ACHN (cell line): ENCODE results near the gene DNAJA3.

Source experiments
- DNase-seq: peaks from one replicate; pipeline ENCODE4 v3.0.0-alpha.2; 2015
- in situ Hi-C: cut with HindIII; loops from 2 replicates; pipeline ENCODE4 v1.10.0; 2017; ENCODE audit warnings: low sequenced_read_pairs, low pct_ligation_motif_present, low pct_unique_long_range_greater_than_20kb

DNAJA3 gene

GRCh38 chr16:4420505-4421105, 5.1 kb upstream of the DNAJA3 start:
- no peak for DNase-seq
- in situ Hi-C loops: no loop called here

GRCh38 chr16:4426021-4426684, 485 bp downstream of the DNAJA3 start:
- DNase-seq: peak; percentile 33
- in situ Hi-C loops: no loop called here

- in situ Hi-C loops: no loop called here
- DNase-seq: no peak
These were observed 1.2 kb downstream of the DNAJA3 start for GRCh38 chr16:4426722-4427372.

- in situ Hi-C loops: no loop called here
- DNase-seq: no peak
These were observed 2.8 kb downstream of the DNAJA3 start for GRCh38 chr16:4428500-4428899.

- in situ Hi-C loops: no loop called here
- DNase-seq: no peak
These were observed 5.4 kb downstream of the DNAJA3 start for GRCh38 chr16:4431023-4431422.

- in situ Hi-C loops: no loop called here
- no peak for DNase-seq
These were observed 7.6 kb downstream of the DNAJA3 start for GRCh38 chr16:4433228-4433627.

GRCh38 chr16:4433914-4434787, 8.5 kb downstream of the DNAJA3 start:
- in situ Hi-C loops: no loop called here

GRCh38 chr16:4435337-4436067, 9.8 kb downstream of the DNAJA3 start:
- in situ Hi-C loops: no loop called here
- DNase-seq: no peak

More at GRCh38 chr16:4433914-4434787, 8.5 kb downstream of the DNAJA3 start:
- DNase-seq: no peak

GRCh38 chr16:4437366-4437765, 11.7 kb downstream of the DNAJA3 start:
- no peak for DNase-seq
- in situ Hi-C loops: no loop called here

GRCh38 chr16:4442371-4442770, 16.7 kb downstream of the DNAJA3 start:
- in situ Hi-C loops: no loop called here
- no peak for DNase-seq

- in situ Hi-C loops: no loop called here
- no peak for DNase-seq
These were observed 17.6 kb downstream of the DNAJA3 start for GRCh38 chr16:4443271-4443670.

GRCh38 chr16:4443986-4444385, 18.3 kb downstream of the DNAJA3 start:
- in situ Hi-C loops: no loop called here
- DNase-seq: no peak

- in situ Hi-C loops: no loop called here
- DNase-seq: no peak
These were observed 24.8 kb downstream of the DNAJA3 start for GRCh38 chr16:4450430-4450829.

GRCh38 chr16:4450931-4451519, 25.4 kb downstream of the DNAJA3 start:
- in situ Hi-C loops: no loop called here
- no peak for DNase-seq

- DNase-seq: no peak
- in situ Hi-C loops: no loop called here
These were observed 27.0 kb downstream of the DNAJA3 start for GRCh38 chr16:4452674-4453073.

GRCh38 chr16:4454623-4455022, 29.0 kb downstream of the DNAJA3 start:
- no peak for DNase-seq
- in situ Hi-C loops: no loop called here

- in situ Hi-C loops: no loop called here
- DNase-seq: no peak
These were observed 29.4 kb downstream of the DNAJA3 start for GRCh38 chr16:4455081-4455480.

- in situ Hi-C loops: no loop called here
These were observed 30.3 kb downstream of the DNAJA3 start for GRCh38 chr16:4455951-4456350.

More at GRCh38 chr16:4455951-4456350, 30.3 kb downstream of the DNAJA3 start:
- DNase-seq: no peak
